Heart left ventricle (tissue), 16 donors: ENCODE results near the gene LCE3D. TPM values are rescaled to one million over a fixed set of nuclear protein-coding genes. Genes with fewer than 3 reads are reported as not detected.
"Not testable (repeated sequence)": the region's sequence is repeated elsewhere in the genome, so short reads cannot be mapped to it uniquely, and the experiment has no call there.

Experiments used
- ATAC-seq, 4 donors: fragments of 200-7000 bp; cut with Tn5 transposase; one replicate each; pipeline ENCODE4 v1.9.1; 2020 to 2022; ENCODE audit warnings: moderate library complexity in 4 of 4, mild to moderate bottlenecking in 3 of 4, moderate number of reproducible peaks in 1 of 4
- DNase-seq, 5 donors: peaks; one replicate each; pipeline ENCODE4 v3.0.0-alpha.2; 2020
- H3K27ac ChIP-seq, 12 donors: fragments of 200-600 bp; sonication (generic) in 4 of 12; one replicate each; pipeline versions ENCODE4 v1.5.0 to v1.8.0; 2016 to 2022; ENCODE audit warnings: mild to moderate bottlenecking in 2 of 12
- H3K27me3 ChIP-seq, 9 donors: fragments of 200-600 bp; sonication (generic) in 2 of 9; one replicate each; pipeline versions ENCODE4 v1.5.1 to v1.8.0; 2016 to 2022; ENCODE audit warnings: mild to moderate bottlenecking in 3 of 9
- H3K36me3 ChIP-seq, 9 donors: fragments of 200-600 bp; sonication (generic) in 2 of 9; one replicate each; pipeline versions ENCODE4 v1.5.0 to v1.8.0; 2018 to 2022; ENCODE audit warnings: mild to moderate bottlenecking in 2 of 9
- H3K4me1 ChIP-seq, 12 donors: fragments of 200-600 bp; sonication (generic) in 4 of 12; one replicate each; pipeline versions ENCODE4 v1.5.0 to v1.8.0; 2016 to 2022; ENCODE audit warnings: mild to moderate bottlenecking in 3 of 12
- H3K4me3 ChIP-seq, 12 donors: fragments of 200-600 bp; sonication (generic) in 4 of 12; one replicate each; pipeline versions ENCODE4 v1.5.0 to v1.8.0; 2017 to 2022; ENCODE audit warnings: mild to moderate bottlenecking in 9 of 12, moderate library complexity in 4 of 12
- H3K9me3 ChIP-seq, 12 donors: fragments of 200-600 bp; sonication (generic) in 4 of 12; one replicate each; pipeline versions ENCODE4 v1.5.0 to v1.8.0; 2016 to 2022; ENCODE audit warnings: mild to moderate bottlenecking in 1 of 12
- POLR2A ChIP-seq, 2 donors: fragments of 450-650 bp; IDR thresholded peaks; one replicate each; pipeline ENCODE4 v1.6.1; 2017; ENCODE audit warnings: antibody characterized with exemption in 2 of 2, mild to moderate bottlenecking in 2 of 2, moderate library complexity in 2 of 2
- WGBS, 4 donors: extraction: QIAGEN DNeasy Blood & Tissue Kit in 2 of 4; methylation state at CpG; one replicate each; pipeline versions ENCODE4 v1.1.5 to v1.1.7; 2013 to 2018; 5-methylcytosine and 5-hydroxymethylcytosine counted together
- intact Hi-C, 10 donors: fragments of 100-400 bp; cut with DNase I; formaldehyde crosslinking; loops; one replicate each; pipeline versions ENCODE4 v1.11.1 to v1.14.2; 2022
- polyA plus RNA-seq, 2 donors: library from polyadenylated mRNA; stranded (reverse); fragments of 200-250 nt; gene quantifications; one replicate each; pipeline ENCODE4 v1.2.3, GENCODE V29; 2013
- total RNA-seq, 9 donors: library from RNA; depleted of rRNA in 2 of 9; stranded (reverse); fragments of >200 nt in 2 of 9; fragmentation: NEBNext Ultra II Directional in 3 of 9; extraction: Animal tissue kit (Norgen Biotek cat#: 25700) in 3 of 9; gene quantifications; one replicate each; pipeline versions ENCODE4 v1.1.0 to v1.2.4, GENCODE V29; 2016 to 2023
- TF ChIP-seq, protein P1 (sequence below), 12 donors: fragments of 200-600 bp; sonication (generic) in 4 of 12; IDR thresholded peaks; one replicate each; pipeline versions ENCODE4 v1.5.0 to v1.8.0; 2018 to 2022; ENCODE audit warnings: antibody characterized with exemption in 12 of 12, mild to moderate bottlenecking in 5 of 12
- donor health status: ischemic (EF 13 %, LVEDD 7.1; RV severe dilation, severe dysfunction).
- donor health status: healthy with polysubstance abuse.
- donor health status: DM: no; HTN: yes; CAD: no.
- donor health status: DM: no; HTN: no; CAD: no.
- donor health status: ischemic (EF 25% LVEDD 6.9; RV normal size, moderate dysfunction).
- donor health status: ischemic (EF 25% LVEDD 5.7; RV mildly dilated, moderate dysfunction).
- donor health status: healthy.
- donor health status: DM: yes; HTN: yes; CAD: no.
- donor health status: ischemic (EF 35%, LVEDD 5.7; RV mildly dilated, moderate dysfunction).
- donor health status: nonischemic (EF 11% LVEDD 7.7; RV severe dilation, severe dysfunction).
- donor health status: DM: yes; HTN: yes; CAD: no.
- donor health status: PGD.
- donor health status: ischemic (EF 29% LVEDD 5.4; RV normal size, mild dysfunction).
- donor health status: nonischemic (EF 23%, LVEDD 6.1; RV moderate dilation, normal function).

Gene LCE3D
- total and polyA plus RNA-seq, 11 donors = not detected

DNA sequence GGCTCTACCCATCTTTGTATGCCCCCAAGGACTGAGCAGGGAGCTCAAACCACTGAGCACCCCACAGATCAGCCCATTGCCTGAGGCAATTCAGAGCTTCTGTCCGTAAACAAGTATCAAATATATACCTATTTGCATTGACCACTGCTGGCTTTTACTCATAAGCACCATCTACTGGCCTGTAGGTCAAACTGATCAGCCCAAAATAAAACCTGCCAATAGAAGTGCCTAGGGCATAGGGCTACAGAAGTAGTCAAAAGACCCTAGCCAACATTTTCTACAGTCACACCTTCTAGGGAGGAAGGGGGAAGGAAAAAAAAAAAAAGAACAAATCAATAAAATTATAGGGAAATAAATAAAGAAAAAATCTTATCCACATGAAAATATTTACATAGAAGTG is 5.3 kb upstream of the LCE3D start:
- Histone ChIP-seq H3K27ac (no peak overlapping the region), H3K27me3 (no peaks in the 10 kb centered on the region), H3K36me3 (no peaks in the 10 kb centered on the region), H3K4me1 (no peaks in the 10 kb centered on the region), H3K9me3 (no peaks in the 10 kb centered on the region), H3K4me3 (no peak overlapping the region)
- intact Hi-C loops = no loop called here
- 44 to 86% (median 61%) methylated on average over 1 of the region's 1 CpG; no CpG with 5 or more reads in 1 of the 4 donors for WGBS, 4 donors
- TF ChIP-seq POLR2A (IDR thresholded peaks at IDR 0.05) = no peak
- TF ChIP-seq, protein P1, sequence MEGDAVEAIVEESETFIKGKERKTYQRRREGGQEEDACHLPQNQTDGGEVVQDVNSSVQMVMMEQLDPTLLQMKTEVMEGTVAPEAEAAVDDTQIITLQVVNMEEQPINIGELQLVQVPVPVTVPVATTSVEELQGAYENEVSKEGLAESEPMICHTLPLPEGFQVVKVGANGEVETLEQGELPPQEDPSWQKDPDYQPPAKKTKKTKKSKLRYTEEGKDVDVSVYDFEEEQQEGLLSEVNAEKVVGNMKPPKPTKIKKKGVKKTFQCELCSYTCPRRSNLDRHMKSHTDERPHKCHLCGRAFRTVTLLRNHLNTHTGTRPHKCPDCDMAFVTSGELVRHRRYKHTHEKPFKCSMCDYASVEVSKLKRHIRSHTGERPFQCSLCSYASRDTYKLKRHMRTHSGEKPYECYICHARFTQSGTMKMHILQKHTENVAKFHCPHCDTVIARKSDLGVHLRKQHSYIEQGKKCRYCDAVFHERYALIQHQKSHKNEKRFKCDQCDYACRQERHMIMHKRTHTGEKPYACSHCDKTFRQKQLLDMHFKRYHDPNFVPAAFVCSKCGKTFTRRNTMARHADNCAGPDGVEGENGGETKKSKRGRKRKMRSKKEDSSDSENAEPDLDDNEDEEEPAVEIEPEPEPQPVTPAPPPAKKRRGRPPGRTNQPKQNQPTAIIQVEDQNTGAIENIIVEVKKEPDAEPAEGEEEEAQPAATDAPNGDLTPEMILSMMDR (IDR thresholded peaks at IDR 0.05) = no peak
- DNase-seq (no peak), ATAC-seq (no peak)

DNA sequence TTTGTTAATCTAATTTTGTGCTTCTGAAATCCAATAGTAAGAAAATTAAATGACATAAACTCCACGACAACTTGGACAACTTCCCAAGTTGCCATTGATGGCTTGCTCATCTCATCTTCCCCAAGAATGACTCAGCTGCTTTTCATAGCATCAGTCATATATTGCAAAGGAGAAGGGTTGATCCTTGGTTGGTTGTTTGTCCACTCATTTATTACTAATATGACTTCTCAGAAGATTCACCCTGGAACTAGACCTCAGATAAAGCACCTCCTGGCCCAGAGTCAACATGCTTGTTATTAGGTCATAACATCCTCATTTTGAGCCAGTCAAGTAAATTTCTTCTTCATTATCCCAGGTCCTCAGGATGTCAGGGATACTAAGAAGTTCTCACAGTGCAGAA is 2.3 kb upstream of the LCE3D start:
- no peaks in the 10 kb centered on the region for H3K4me1 ChIP-seq
- H3K36me3 ChIP-seq = no peaks in the 10 kb centered on the region
- H3K27ac ChIP-seq = no peak overlapping the region
- H3K27me3 ChIP-seq = peaks cover 0 to 4% (median 0%) of the 10 kb centered on the region in 9 donors
- ATAC-seq = no peak
- no peak overlapping the region for H3K4me3 ChIP-seq
- DNase-seq = no peak
- H3K9me3 ChIP-seq = no peaks in the 10 kb centered on the region
- TF ChIP-seq POLR2A (IDR thresholded peaks at IDR 0.05) = no peak
- 59 to 88% (median 70%) methylated on average over 1 of the region's 1 CpG for WGBS, 4 donors
- intact Hi-C loops = no loop called here

- intact Hi-C loops, H3K36me3 ChIP-seq, H3K9me3 ChIP-seq, H3K4me3 ChIP-seq, H3K27ac ChIP-seq, DNase-seq, ATAC-seq, H3K27me3 ChIP-seq, H3K4me1 ChIP-seq: not testable (repeated sequence)
- WGBS, 4 donors = 72 to 85% (median 82%) methylated on average over 6 to 9 of the region's 9 CpGs; no CpG with 5 or more reads in 1 of the 4 donors
Observed at GRCh38 chr1:152579526-152579925, 790 bp downstream of the LCE3D start.

GRCh38 chr1:152577168-152577567 is 3.1 kb downstream of the LCE3D start:
- no peaks in the 10 kb centered on the region for H3K4me1 ChIP-seq
- H3K27ac ChIP-seq = no peak overlapping the region
- ATAC-seq (no peak), DNase-seq (no peak)
- no peak for TF ChIP-seq POLR2A (IDR thresholded peaks at IDR 0.05)
- TF ChIP-seq, protein P1 (IDR thresholded peaks at IDR 0.05) = no peak
- no peaks in the 10 kb centered on the region for H3K36me3 ChIP-seq
- H3K4me3 ChIP-seq = no peak overlapping the region
- H3K9me3 ChIP-seq = no peaks in the 10 kb centered on the region
- peaks cover 0 to 4% (median 0%) of the 10 kb centered on the region in 9 donors for H3K27me3 ChIP-seq
- intact Hi-C loops = no loop called here
- WGBS, 4 donors = 78 to 95% (median 86%) methylated on average over 2 of the region's 2 CpGs

DNA sequence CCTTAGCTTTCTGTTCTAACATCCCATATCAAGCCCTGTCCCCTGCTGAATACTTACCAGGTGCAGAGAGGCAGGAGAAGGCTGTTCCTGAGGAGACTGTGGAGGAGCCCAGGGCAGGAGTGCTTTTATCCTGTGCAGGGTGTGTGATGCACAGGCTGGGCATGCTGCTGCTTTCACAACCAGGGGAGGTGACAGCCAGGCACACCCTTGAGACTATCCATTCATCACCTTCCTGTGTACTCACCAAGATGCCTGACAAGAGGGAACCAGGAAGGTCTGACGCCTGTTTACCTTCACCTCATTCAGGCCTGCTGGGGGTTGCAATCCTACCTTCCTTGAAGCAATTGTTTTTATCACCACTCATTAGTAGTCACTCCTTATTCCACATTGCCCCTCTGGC is 13.6 kb downstream of the LCE3D start, which contains the start of gene LCE3E:
TSS of gene LCE3E (minus strand) at position 100 of the 400 bp plus-strand sequence. CDS start 572 bp downstream, outside the sequence.
- no peak for DNase-seq

More for the DNA sequence above, 13.6 kb downstream of the LCE3D start, which contains the start of gene LCE3E:
- Histone ChIP-seq H3K4me1 (no peaks in the 10 kb centered on the region), H3K9me3 (peaks cover 0 to 33% (median 7%) of the 10 kb centered on the region in 12 donors), H3K27ac (no peak within 1 kb of the TSS), H3K4me3 (no peak within 1 kb of the TSS), H3K27me3 (no peaks in the 10 kb centered on the region), H3K36me3 (no peaks in the 10 kb centered on the region)
- no peak for ATAC-seq
- WGBS, 4 donors = 60 to 71% (median 65%) methylated on average over 1 of the region's 1 CpG
- TF ChIP-seq, protein P1 (IDR thresholded peaks at IDR 0.05) = no peak
- TF ChIP-seq POLR2A (IDR thresholded peaks at IDR 0.05) = no peak
- intact Hi-C loops = no loop called here
